Esophagus muscularis mucosa (tissue), 4 donors: ENCODE results near the gene NMNAT3. TPM values are rescaled to one million over a fixed set of nuclear protein-coding genes. Genes with fewer than 3 reads are reported as not detected.
"Not testable (repeated sequence)": the region's sequence is repeated elsewhere in the genome, so short reads cannot be mapped to it uniquely, and the experiment has no call there.

Experiments used
- DNase-seq: peaks from one replicate; pipeline ENCODE4 v3.0.0-alpha.2; 2017; ENCODE audit errors: extremely low spot score
- H3K27ac ChIP-seq, 4 donors: fragments of 200-600 bp; sonication (generic); replicated peaks in 1 of 4; 1 replicate in 3 of 4; 2 replicates in 1 of 4; pipeline ENCODE4 v1.5.1; 2016 to 2019; ENCODE audit warnings: mild to moderate bottlenecking in 1 of 4
- H3K27me3 ChIP-seq, 4 donors: fragments of 200-600 bp; sonication (generic); one replicate each; pipeline versions ENCODE4 v1.5.1 to v1.6.0; 2016 to 2019
- H3K36me3 ChIP-seq, 4 donors: fragments of 200-600 bp; sonication (generic); one replicate each; pipeline ENCODE4 v1.5.1; 2016 to 2019
- H3K4me1 ChIP-seq, 4 donors: fragments of 200-600 bp; sonication (generic); one replicate each; pipeline ENCODE4 v1.5.1; 2016 to 2019
- H3K4me3 ChIP-seq, 4 donors: fragments of 200-600 bp; sonication (generic); 1 replicate in 2 of 4; 2 replicates in 2 of 4; pipeline ENCODE4 v1.5.1; 2016 to 2019; ENCODE audit warnings: mild to moderate bottlenecking in 4 of 4, moderate library complexity in 1 of 4
- H3K9me3 ChIP-seq, 4 donors: fragments of 200-600 bp; sonication (generic); 1 replicate in 3 of 4; 2 replicates in 1 of 4; pipeline ENCODE4 v1.5.1; 2016 to 2019
- EP300 ChIP-seq: sonication (generic); formaldehyde crosslinking; IDR thresholded peaks from one replicate; pipeline ENCODE4 v1.6.1; 2017; ENCODE audit warnings: antibody characterized with exemption
- POLR2A ChIP-seq: fragments of 450-650 bp; IDR thresholded peaks from one replicate; pipeline ENCODE4 v1.6.1; 2017; ENCODE audit warnings: antibody characterized with exemption, moderate library complexity, mild to moderate bottlenecking, low read depth
- POLR2AphosphoS5 ChIP-seq, 2 donors: sonication (generic); formaldehyde crosslinking; IDR thresholded peaks; one replicate each; pipeline ENCODE4 v1.6.1; 2017; ENCODE audit warnings: antibody characterized with exemption in 2 of 2
- WGBS: methylation state at CpG from one replicate; pipeline ENCODE4 v1.1.5; 2018; 5-methylcytosine and 5-hydroxymethylcytosine counted together
- intact Hi-C: fragments of 100-400 bp; cut with DNase I; formaldehyde crosslinking; loops from one replicate; pipeline ENCODE4 v1.15.1; 2023
- total RNA-seq, 4 donors: library from RNA; depleted of rRNA; stranded (reverse); fragments of >200 nt; gene quantifications; one replicate each; pipeline versions ENCODE4 v1.1.0 to v1.2.1, GENCODE V29; 2016
- TF ChIP-seq, protein P1 (sequence below), 3 experiments: fragments of 200-600 bp in 2 of 3; fragments of 450-650 bp in 1 of 3; sonication (generic) in 2 of 3; IDR thresholded peaks; one replicate each; pipeline ENCODE4 v1.5.1; 2017 to 2019; ENCODE audit warnings: antibody characterized with exemption in 3 of 3, mild to moderate bottlenecking in 2 of 3, moderate library complexity in 1 of 3

Gene NMNAT3
- total RNA-seq, 4 donors from 2014 or later: 10.7 to 15.6 (median 11.4) TPM

GRCh38 chr3:139608108-139608380 lies 69.7 kb downstream of the NMNAT3 start:
- intact Hi-C loops: no loop called here
- 86% methylated on average over 3 of the region's 3 CpGs for WGBS
- no peaks in the 10 kb centered on the region for H3K9me3 ChIP-seq
- no peaks in the 10 kb centered on the region for H3K36me3 ChIP-seq
- no peak overlapping the region for H3K4me3 ChIP-seq
- H3K27me3 ChIP-seq: no peaks in the 10 kb centered on the region
- no peak overlapping the region for H3K27ac ChIP-seq
- no peaks in the 10 kb centered on the region for H3K4me1 ChIP-seq
- TF ChIP-seq, protein P1, sequence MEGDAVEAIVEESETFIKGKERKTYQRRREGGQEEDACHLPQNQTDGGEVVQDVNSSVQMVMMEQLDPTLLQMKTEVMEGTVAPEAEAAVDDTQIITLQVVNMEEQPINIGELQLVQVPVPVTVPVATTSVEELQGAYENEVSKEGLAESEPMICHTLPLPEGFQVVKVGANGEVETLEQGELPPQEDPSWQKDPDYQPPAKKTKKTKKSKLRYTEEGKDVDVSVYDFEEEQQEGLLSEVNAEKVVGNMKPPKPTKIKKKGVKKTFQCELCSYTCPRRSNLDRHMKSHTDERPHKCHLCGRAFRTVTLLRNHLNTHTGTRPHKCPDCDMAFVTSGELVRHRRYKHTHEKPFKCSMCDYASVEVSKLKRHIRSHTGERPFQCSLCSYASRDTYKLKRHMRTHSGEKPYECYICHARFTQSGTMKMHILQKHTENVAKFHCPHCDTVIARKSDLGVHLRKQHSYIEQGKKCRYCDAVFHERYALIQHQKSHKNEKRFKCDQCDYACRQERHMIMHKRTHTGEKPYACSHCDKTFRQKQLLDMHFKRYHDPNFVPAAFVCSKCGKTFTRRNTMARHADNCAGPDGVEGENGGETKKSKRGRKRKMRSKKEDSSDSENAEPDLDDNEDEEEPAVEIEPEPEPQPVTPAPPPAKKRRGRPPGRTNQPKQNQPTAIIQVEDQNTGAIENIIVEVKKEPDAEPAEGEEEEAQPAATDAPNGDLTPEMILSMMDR (IDR thresholded peaks at IDR 0.05): no peak
- TF ChIP-seq POLR2AphosphoS5 (IDR thresholded peaks at IDR 0.05) (no peak), EP300 (no peak), POLR2A (no peak)
- DNase-seq: no peak

DNA sequence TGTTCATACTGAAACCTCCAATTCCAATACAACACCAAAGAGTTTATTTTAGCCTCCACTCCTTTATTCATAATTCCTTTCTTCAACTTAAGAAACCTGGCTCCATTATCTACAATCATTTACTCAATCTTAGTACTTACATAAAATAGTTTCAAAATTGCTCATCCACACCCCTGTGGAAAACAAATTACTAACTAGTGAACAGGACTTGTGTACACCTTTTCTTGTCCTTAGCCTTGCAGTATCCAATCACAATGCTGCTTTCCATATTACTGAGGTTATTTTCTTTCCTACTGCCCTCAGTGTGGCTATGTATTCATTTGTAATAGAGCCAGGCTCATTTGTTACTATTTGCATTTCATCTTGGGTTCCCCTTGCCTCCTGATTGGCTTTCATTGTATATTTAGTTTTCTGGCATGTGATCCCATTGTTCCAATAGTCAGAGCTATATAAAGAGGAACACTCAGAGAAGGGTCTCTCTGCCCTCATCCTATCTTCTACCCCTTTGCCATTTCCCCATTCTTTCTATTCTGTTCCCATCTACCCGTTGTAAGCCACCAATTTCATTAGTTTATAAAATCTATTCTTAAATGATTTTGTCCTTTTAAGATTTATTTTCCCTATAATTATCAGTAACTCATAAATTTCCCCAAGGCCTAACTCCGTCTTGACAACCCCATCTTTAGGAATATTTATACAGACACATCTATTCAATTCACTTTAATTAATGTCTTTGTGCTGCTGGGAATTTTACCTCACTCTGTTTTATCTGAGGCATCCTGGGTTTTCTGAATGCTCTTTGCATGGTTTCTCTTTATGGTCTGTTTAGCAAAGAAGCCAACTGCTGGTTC lies 70.3 kb downstream of the NMNAT3 start:
- H3K27ac ChIP-seq: no peak overlapping the region
- no peaks in the 10 kb centered on the region for H3K4me1 ChIP-seq
- DNase-seq: no peak
- WGBS: 92% methylated on average over 2 of the region's 2 CpGs
- no peak overlapping the region for H3K4me3 ChIP-seq
- no peaks in the 10 kb centered on the region for H3K9me3 ChIP-seq
- TF ChIP-seq EP300 (no peak), POLR2AphosphoS5 (IDR thresholded peaks at IDR 0.05) (no peak), POLR2A (no peak)
- TF ChIP-seq, protein P1 (IDR thresholded peaks at IDR 0.05): no peak
- H3K27me3 ChIP-seq: no peaks in the 10 kb centered on the region
- H3K36me3 ChIP-seq: no peaks in the 10 kb centered on the region
- intact Hi-C loops: no loop called here

GRCh38 chr3:139602003-139602402 lies 75.8 kb downstream of the NMNAT3 start:
- Histone ChIP-seq H3K36me3 (no peaks in the 10 kb centered on the region), H3K4me1 (peaks cover 0 to 4% (median 0%) of the 10 kb centered on the region in 4 donors), H3K9me3 (no peaks in the 10 kb centered on the region), H3K4me3 (no peak overlapping the region), H3K27ac (no peak overlapping the region), H3K27me3 (no peaks in the 10 kb centered on the region)
- intact Hi-C loops: no loop called here
- no peak for DNase-seq
- TF ChIP-seq EP300 (no peak), POLR2AphosphoS5 (IDR thresholded peaks at IDR 0.05) (no peak), POLR2A (no peak)
- TF ChIP-seq, protein P1 (IDR thresholded peaks at IDR 0.05): no peak
- WGBS: 96% methylated on average over 1 of the region's 1 CpG

- Histone ChIP-seq H3K27me3 (no peaks in the 10 kb centered on the region), H3K4me3 (no peak overlapping the region), H3K27ac (no peak overlapping the region), H3K9me3 (no peaks in the 10 kb centered on the region), H3K36me3 (no peaks in the 10 kb centered on the region), H3K4me1 (peaks cover 0 to 4% (median 0%) of the 10 kb centered on the region in 4 donors)
- DNase-seq: no peak
- no peak for TF ChIP-seq POLR2A
- no peak for TF ChIP-seq POLR2AphosphoS5 (IDR thresholded peaks at IDR 0.05)
- intact Hi-C loops: no loop called here
- WGBS: 75% methylated on average over 5 of the region's 5 CpGs
Observed at GRCh38 chr3:139601191-139601961, 76.4 kb downstream of the NMNAT3 start.

DNA sequence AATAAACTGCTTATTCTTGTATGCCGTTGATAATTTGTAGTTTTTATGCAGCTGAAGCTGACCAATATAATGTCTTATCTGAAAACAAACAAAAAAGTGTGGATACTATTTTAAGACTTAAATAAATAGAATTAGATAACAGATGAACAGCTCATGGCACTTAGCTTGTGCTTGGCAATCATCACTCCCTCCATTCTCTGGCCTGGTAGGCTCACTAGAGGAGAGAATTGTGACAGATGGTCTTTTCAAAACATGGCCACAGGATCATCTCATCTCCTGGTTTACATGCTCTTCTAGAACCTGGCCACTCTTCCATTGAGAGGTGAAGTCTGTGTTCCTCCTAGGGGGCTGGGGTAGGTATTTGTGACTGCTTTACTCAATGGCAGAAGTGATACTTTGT lies 79.8 kb downstream of the NMNAT3 start:
- H3K27ac ChIP-seq: no peak overlapping the region
- intact Hi-C loops: no loop called here
- no peaks in the 10 kb centered on the region for H3K27me3 ChIP-seq
- TF ChIP-seq POLR2AphosphoS5 (IDR thresholded peaks at IDR 0.05): no peak
- TF ChIP-seq POLR2A: no peak
- TF ChIP-seq EP300: no peak
- TF ChIP-seq, protein P1 (IDR thresholded peaks at IDR 0.05): no peak
- no peak overlapping the region for H3K4me3 ChIP-seq
- peaks cover 0 to 4% (median 0%) of the 10 kb centered on the region in 4 donors for H3K4me1 ChIP-seq
- 75% methylated on average over 1 of the region's 1 CpG for WGBS
- H3K36me3 ChIP-seq: no peaks in the 10 kb centered on the region
- peaks cover 0 to 4% (median 0%) of the 10 kb centered on the region in 4 donors for H3K9me3 ChIP-seq
- DNase-seq: peak; percentile 62

DNA sequence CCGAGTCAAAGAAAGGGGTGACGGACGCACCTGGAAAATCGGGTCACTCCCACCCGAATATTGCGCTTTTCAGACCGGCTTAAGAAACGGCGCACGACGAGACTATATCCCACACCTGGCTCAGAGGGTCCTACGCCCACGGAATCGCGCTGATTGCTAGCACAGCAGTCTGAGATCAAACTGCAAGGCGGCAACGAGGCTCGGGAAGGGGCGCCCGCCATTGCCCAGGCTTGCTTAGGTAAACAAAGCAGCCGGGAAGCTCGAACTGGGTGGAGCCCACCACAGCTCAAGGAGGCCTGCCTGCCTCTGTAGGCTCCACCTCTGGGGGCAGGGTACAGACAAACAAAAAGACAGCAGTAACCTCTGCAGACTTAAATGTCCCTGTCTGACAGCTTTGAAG lies 86.6 kb downstream of the NMNAT3 start:
- H3K4me3 ChIP-seq, DNase-seq, H3K27ac ChIP-seq, H3K9me3 ChIP-seq, intact Hi-C loops, H3K27me3 ChIP-seq, H3K4me1 ChIP-seq, H3K36me3 ChIP-seq: not testable (repeated sequence)
- WGBS: 45% methylated on average over 11 of the region's 22 CpGs
